Measurements from ENCODE around the gene SEPTIN1.

- TF ChIP-seq CTCF (IDR thresholded peaks at IDR 0.05) = no peak
- TF ChIP-seq POLR2A (IDR thresholded peaks at IDR 0.05) = no peak
Observed at GRCh38 chr16:30349675-30350074, 32.7 kb downstream of the SEPTIN1 start.

Measured in Peyer's patch (tissue), 4 donors.